Measurements from ENCODE around the gene SEMA3D.

Gene SEMA3D

GRCh38 chr7:84970670-84971069 lies 216.2 kb downstream of the SEMA3D start:
- no peak overlapping the region for H3K27ac ChIP-seq (ENCODE audit: low read length)
- no peaks in the 10 kb centered on the region for H3K4me1 ChIP-seq (ENCODE audit: control insufficient read depth, insufficient read depth, low read length)
- no peaks in the 10 kb centered on the region for H3K36me3 ChIP-seq (ENCODE audit: control insufficient read depth, insufficient read depth, low read length)
- no peaks in the 10 kb centered on the region for H3K9me3 ChIP-seq (ENCODE audit: control insufficient read depth, insufficient read depth, low read length)
- H3K27me3 ChIP-seq (ENCODE audit: control insufficient read depth, insufficient read depth, low read length) = no peaks in the 10 kb centered on the region
- DNase-seq (ENCODE audit: low read depth, low spot score) = no peak
- H3K4me3 ChIP-seq (ENCODE audit: low read length) = no peak overlapping the region

- H3K9me3 ChIP-seq (ENCODE audit: control insufficient read depth, insufficient read depth, low read length) = no peaks in the 10 kb centered on the region
- no CpG with 5 or more reads among the region's 5 CpGs for WGBS (ENCODE audit: insufficient coverage, insufficient read length)
- H3K27me3 ChIP-seq (ENCODE audit: control insufficient read depth, insufficient read depth, low read length) = no peaks in the 10 kb centered on the region
- no peak for DNase-seq (ENCODE audit: low read depth, low spot score)
- H3K36me3 ChIP-seq (ENCODE audit: control insufficient read depth, insufficient read depth, low read length) = no peaks in the 10 kb centered on the region
- no peak overlapping the region for H3K4me3 ChIP-seq (ENCODE audit: low read length)
- H3K4me1 ChIP-seq (ENCODE audit: control insufficient read depth, insufficient read depth, low read length) = no peaks in the 10 kb centered on the region
- H3K27ac ChIP-seq (ENCODE audit: low read length) = no peak overlapping the region
Measured at GRCh38 chr7:84953234-84953633, 233.6 kb downstream of the SEMA3D start.

- no peaks in the 10 kb centered on the region for H3K4me1 ChIP-seq (ENCODE audit: control insufficient read depth, insufficient read depth, low read length)
- no peak overlapping the region for H3K27ac ChIP-seq (ENCODE audit: low read length)
- no peaks in the 10 kb centered on the region for H3K36me3 ChIP-seq (ENCODE audit: control insufficient read depth, insufficient read depth, low read length)
- no peak overlapping the region for H3K4me3 ChIP-seq (ENCODE audit: low read length)
- DNase-seq (ENCODE audit: low read depth, low spot score) = no peak
- no peaks in the 10 kb centered on the region for H3K9me3 ChIP-seq (ENCODE audit: control insufficient read depth, insufficient read depth, low read length)
- no peaks in the 10 kb centered on the region for H3K27me3 ChIP-seq (ENCODE audit: control insufficient read depth, insufficient read depth, low read length)
Measured at GRCh38 chr7:84950836-84951235, 236.0 kb downstream of the SEMA3D start.

DNA sequence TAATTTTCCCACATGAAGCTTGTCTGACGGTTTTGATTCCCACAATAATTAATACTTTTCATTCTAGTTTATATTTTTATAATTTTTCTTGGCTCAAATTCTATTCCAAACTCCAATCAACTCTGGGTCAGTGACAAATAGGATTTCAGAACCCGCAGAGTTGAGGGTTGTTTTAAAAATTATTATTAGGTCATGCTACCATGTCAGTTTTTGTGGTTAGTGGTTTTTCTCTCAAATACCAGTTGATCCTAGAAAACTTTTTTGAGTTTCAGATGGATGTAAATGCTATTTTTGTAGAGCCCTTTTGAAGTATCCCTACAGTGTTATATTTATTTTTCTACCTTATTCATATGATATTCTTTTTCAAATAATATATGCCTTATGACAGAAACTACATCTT lies 237.4 kb downstream of the SEMA3D start:
- no peak overlapping the region for H3K4me3 ChIP-seq (ENCODE audit: low read length)
- DNase-seq (ENCODE audit: low read depth, low spot score) = no peak

DNA sequence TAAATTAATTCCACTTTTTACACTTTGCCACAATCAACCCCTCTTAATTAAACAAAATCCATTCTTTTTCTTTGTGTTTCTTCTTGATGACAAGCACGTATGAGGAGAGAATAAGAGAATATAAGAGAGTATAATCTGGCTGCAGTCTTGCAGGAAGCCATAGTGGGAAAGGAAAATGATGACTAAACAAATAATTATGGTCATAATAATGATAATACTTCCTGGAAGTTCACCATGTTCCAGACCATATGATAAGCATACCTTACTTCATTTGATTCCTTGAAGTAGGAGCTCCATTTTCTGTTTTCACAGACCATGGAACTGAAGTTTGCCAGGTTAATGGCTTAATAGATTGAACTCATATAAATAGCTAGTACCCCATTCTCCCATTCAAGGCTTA lies 237.8 kb downstream of the SEMA3D start:
- Histone ChIP-seq H3K4me3 (ENCODE audit: low read length) (no peak overlapping the region), H3K36me3 (ENCODE audit: control insufficient read depth, insufficient read depth, low read length) (no peaks in the 10 kb centered on the region), H3K27ac (ENCODE audit: low read length) (no peak overlapping the region), H3K27me3 (ENCODE audit: control insufficient read depth, insufficient read depth, low read length) (no peaks in the 10 kb centered on the region), H3K4me1 (ENCODE audit: control insufficient read depth, insufficient read depth, low read length) (no peaks in the 10 kb centered on the region), H3K9me3 (ENCODE audit: control insufficient read depth, insufficient read depth, low read length) (no peaks in the 10 kb centered on the region)
- WGBS (ENCODE audit: insufficient coverage, insufficient read length) = no CpG with 5 or more reads among the region's 1 CpG
- no peak for DNase-seq (ENCODE audit: low read depth, low spot score)

More for the DNA sequence above, 237.4 kb downstream of the SEMA3D start:
- no CpG with 5 or more reads among the region's 2 CpGs for WGBS (ENCODE audit: insufficient coverage, insufficient read length)
- Histone ChIP-seq H3K9me3 (ENCODE audit: control insufficient read depth, insufficient read depth, low read length) (no peaks in the 10 kb centered on the region), H3K36me3 (ENCODE audit: control insufficient read depth, insufficient read depth, low read length) (no peaks in the 10 kb centered on the region), H3K4me1 (ENCODE audit: control insufficient read depth, insufficient read depth, low read length) (no peaks in the 10 kb centered on the region), H3K27me3 (ENCODE audit: control insufficient read depth, insufficient read depth, low read length) (no peaks in the 10 kb centered on the region), H3K27ac (ENCODE audit: low read length) (no peak overlapping the region)

- no peaks in the 10 kb centered on the region for H3K4me1 ChIP-seq (ENCODE audit: control insufficient read depth, insufficient read depth, low read length)
- H3K4me3 ChIP-seq (ENCODE audit: low read length) = no peak overlapping the region
- no peaks in the 10 kb centered on the region for H3K36me3 ChIP-seq (ENCODE audit: control insufficient read depth, insufficient read depth, low read length)
- no peak for DNase-seq (ENCODE audit: low read depth, low spot score)
- H3K27ac ChIP-seq (ENCODE audit: low read length) = no peak overlapping the region
- WGBS (ENCODE audit: insufficient coverage, insufficient read length) = no CpG with 5 or more reads among the region's 2 CpGs
- H3K27me3 ChIP-seq (ENCODE audit: control insufficient read depth, insufficient read depth, low read length) = no peaks in the 10 kb centered on the region
- H3K9me3 ChIP-seq (ENCODE audit: control insufficient read depth, insufficient read depth, low read length) = no peaks in the 10 kb centered on the region
Measured at GRCh38 chr7:84948634-84949033, 238.2 kb downstream of the SEMA3D start.

- Histone ChIP-seq H3K36me3 (ENCODE audit: control insufficient read depth, insufficient read depth, low read length) (no peaks in the 10 kb centered on the region), H3K9me3 (ENCODE audit: control insufficient read depth, insufficient read depth, low read length) (no peaks in the 10 kb centered on the region), H3K27me3 (ENCODE audit: control insufficient read depth, insufficient read depth, low read length) (no peaks in the 10 kb centered on the region), H3K27ac (ENCODE audit: low read length) (no peak overlapping the region), H3K4me1 (ENCODE audit: control insufficient read depth, insufficient read depth, low read length) (no peaks in the 10 kb centered on the region), H3K4me3 (ENCODE audit: low read length) (no peak overlapping the region)
- no peak for DNase-seq (ENCODE audit: low read depth, low spot score)
- whole genome bisulfite sequencing (ENCODE audit: insufficient coverage, insufficient read length) = 100% methylated on average over 1 of the region's 1 CpG
Measured at GRCh38 chr7:84946549-84946948, 240.3 kb downstream of the SEMA3D start.
